Measurements from ENCODE around the gene IL17C.
"Not testable (repeated sequence)": the region's sequence is repeated elsewhere in the genome, so short reads cannot be mapped to it uniquely, and the experiment has no call there.

Gene IL17C

DNA sequence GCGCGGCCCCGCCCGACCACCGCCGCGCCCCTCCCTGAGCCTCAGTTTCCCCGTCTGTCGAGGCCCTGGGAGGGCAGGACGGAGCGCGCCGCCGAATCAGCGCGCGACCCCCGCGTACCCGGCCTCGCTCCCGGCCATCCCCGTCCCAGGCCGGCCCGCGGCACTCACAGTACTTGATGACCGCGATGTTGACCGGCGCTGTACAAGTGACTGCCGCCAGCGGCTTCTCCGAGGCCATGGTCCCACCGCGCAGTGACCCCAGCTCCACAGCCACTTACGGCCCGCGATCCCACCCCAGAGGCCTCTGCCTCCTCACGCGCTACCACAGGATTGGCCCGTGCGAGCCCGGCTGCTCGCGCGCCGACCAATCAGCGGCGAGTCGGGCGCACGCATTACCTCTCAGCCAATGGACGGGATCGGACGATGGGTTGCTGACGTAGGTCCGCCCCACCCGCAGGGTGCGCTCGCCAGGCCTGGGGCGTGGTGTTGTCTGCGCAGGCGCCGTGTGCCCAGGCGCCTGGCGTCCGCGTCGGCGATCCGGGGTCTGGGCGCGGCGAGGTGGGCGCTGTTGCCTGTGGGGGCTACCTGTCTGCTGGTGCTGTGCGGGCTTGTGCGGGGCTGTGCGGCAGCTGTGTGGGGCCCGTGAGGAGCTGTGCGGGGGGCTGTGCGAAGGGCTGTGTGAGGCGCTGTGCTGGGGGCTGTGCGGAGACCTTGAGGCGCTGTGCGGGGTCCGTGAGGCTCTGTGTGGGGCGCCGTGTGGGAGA lies 24.7 kb downstream of the IL17C start, which contains the start of gene MVD:
Gene MVD (minus strand): TSS at position 249 of the 764 bp plus-strand sequence. CDS start 11 bp downstream, at position 238.
- DNase-seq = peak; percentile 98

- DNase-seq = no peak
These were observed 26.8 kb downstream of the IL17C start for GRCh38 chr16:88665148-88665547.

GRCh38 chr16:88665570-88665969 lies 27.2 kb downstream of the IL17C start:
- DNase-seq = no peak

DNA sequence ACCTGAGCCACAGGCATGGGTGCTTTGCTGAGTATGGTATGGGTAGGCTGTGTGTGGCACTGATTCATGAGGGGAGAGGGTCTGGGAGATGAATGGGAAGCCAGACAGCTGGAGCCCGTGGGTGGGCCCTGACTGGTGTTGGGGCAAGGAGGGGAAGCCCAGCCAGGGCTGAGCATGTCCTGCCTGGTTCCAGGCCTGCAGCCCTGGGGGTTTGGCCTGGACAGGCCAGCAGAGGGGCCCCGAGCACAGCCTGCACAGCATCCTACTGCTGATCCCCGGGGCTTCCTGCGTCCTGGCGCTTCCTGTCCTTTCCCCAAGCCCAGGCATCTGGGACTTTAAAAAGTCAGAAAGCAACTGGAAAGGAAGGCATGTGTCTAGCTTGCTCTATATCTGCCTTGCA lies 29.1 kb downstream of the IL17C start:
- no peak for DNase-seq

DNA sequence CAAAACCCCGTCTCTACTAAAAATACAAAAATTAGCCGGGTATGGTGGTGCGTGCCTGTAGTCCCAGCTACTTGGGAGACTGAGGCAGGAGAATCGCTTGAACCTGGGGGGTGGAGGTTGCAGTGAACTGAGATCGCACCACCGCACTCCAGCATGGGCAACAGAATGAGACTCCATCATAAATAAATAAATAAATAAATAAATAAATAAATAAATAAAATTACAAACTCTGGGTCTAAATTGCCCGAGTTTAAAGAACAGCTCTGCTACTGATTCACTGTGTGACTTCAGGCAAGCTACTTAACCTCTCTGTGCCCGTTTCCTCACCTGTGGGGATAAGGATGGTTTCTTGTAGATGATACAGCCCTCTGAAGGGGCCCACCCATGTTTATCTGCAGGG lies 31.1 kb downstream of the IL17C start:
- DNase-seq = not testable (repeated sequence)

- DNase-seq = no peak
These were observed 31.6 kb downstream of the IL17C start for GRCh38 chr16:88669980-88670379.

DNA sequence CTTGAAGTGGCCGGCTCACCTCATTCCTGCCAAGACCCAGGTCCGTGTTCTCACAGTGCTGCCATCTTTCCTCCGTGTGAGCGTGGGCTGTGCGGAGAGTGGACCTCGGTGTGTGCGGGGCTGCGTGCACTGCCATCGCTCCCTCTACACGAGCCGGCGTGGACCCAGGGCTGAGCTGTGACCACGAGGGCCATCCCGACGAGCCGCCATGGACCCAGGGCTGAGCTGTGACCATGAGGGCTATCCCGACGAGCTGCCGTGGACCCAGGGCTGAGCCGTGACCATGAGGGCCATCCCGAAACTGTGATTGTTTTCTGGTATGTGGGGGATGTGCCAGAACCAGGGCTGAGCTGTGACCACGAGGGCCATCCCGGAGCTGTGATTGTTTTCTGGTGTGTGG lies 33.4 kb downstream of the IL17C start:
- no peak for DNase-seq

DNA sequence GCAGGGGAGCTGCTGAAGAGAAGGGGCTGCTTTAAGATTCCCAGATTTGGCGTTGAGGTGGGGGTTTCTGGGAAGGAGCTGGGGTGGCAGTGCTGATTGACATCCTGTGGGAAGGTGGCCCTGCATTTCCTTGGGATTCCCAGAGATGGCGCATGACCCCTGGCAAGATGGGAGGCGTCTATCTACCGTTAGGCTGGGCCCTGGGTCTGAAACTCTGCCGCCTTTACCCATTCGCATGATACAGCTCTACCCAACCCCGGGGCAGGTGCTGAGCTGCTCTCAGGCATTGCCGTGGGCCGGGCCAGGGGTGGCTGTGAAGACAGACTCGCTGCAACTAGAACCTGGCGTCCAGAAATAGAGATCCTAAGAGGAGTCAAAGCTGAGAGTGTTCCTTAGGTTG lies 34.4 kb downstream of the IL17C start:
- no peak for DNase-seq

DNA sequence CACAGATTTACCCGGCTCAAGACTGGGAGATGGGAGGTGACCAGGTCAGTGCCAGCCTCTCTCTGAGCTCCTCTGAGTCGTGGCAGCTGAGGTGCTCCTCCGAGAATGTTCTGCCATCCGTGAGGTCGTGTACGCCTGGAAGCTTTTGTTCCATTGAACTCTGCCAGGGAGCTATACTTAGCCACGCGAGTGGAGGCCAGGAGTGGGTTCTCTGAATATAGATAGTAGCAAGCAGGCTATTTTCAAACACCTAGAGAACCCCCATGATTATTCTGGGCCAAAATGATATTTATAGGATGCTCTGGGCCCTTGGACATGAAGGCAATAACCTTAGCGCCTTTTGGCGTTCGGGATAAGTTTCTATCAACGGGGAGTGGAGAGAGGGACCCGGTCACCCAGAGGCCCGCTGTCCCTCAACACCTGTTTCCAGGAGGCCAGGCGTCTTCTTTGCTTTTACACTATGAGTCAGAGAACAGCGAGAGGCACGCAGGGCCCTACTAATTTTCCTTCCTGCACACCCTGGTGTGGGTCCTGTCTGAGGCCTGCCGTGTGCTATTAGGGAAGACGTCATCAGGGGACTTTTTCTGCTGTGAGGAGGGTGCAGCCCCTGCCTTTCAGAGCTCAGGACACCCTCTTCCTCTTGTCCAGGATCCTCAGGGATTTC lies 35.5 kb downstream of the IL17C start:
- DNase-seq = no peak

GRCh38 chr16:88676502-88677242 lies 38.3 kb downstream of the IL17C start:
- no peak for DNase-seq

DNA sequence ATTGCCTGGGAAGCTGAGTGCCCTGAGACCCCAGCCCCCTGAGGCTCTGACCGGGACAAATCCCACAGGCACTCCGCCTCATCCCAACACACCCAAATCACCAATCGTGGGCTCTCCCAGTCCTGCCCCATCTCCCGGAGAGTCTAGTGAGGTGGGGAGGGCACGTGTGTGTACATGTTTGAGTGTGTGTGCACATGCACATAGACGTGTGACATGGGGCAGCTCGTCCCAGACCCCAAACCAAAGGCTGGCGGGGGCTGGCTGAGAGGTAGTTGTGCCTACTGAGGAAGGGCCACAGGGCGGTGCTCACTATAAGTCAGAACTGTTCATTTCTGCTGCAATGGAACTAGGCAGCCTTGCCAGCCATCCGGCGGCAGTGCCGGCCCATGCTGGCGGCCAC lies 39.3 kb downstream of the IL17C start:
- no peak for DNase-seq

- DNase-seq = no peak
These were observed 40.0 kb downstream of the IL17C start for GRCh38 chr16:88678224-88678979.

GRCh38 chr16:88680554-88681083 lies 42.2 kb downstream of the IL17C start:
- no peak for DNase-seq

- DNase-seq = no peak
These were observed 42.8 kb downstream of the IL17C start for GRCh38 chr16:88681084-88681680.

DNA sequence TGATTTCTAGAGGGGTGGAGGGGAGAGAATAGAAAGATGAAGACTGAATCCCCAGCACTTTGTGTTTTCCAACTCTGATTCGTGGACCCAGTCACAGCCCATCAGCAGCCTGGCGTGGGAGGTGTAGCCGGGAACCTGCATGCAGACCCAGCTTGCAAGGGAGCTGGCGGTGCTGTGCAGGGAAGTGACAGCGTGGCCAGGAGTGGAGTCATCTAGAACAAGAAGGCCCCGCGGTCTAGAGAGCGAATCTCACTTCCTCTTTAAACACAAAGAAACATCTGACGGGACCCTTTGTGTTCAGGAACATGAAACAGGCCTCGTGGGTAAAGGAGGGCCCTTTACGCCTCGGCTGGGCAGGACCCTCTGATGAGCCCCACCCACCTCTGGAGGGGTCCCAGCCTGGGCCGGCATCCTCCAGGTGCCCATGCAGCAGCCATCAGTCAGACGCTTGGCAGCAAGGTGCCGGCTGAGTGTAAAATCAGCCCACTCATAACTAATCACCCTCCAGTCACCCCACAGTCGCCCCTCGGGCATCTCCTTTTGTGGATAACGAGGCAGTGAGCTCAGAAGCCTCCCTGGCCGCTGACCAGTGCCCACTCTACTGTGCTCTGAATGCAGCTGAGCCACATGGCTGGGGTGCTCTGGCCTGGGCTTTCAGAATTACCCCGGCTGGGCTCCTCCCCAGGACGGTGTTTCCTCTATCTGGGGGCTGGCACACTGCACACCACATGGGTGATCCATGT lies 43.5 kb downstream of the IL17C start:
- no peak for DNase-seq

GRCh38 chr16:88684569-88685155 lies 46.3 kb downstream of the IL17C start:
- DNase-seq = no peak

- DNase-seq = no peak
These were observed 47.0 kb downstream of the IL17C start for GRCh38 chr16:88685156-88686061.

DNA sequence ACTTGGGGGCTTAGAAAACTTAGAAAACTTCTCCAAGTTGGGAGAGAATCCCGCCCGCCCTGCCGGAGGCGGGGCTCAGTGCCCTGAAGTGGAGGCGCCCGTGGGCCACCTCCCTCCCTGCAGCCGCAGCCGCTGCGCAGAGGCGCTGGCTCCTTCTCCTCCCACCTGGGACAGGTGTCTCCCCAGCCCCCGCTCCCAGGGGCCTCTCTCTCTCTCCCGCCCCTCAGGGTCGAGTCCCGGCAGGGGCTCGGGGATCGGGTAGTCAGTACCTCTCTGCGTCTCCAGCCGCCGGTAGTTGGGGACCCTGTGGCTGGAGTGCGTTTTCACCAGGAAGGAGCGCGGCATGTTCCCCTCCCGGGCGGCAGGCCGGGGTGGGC lies 47.7 kb downstream of the IL17C start:
- DNase-seq = no peak

GRCh38 chr16:88686439-88687253 lies 48.3 kb downstream of the IL17C start, which contains the start of gene SNAI3:
TSS of gene SNAI3 (minus strand) at chr16:88686507. CDS start at chr16:88686406, 101 bp downstream.
- peak; percentile 78 for DNase-seq

Data from right hindlimb (tissue), 1 donor.